Activated T-cell treated with anti-CD3 and anti-CD28 coated beads for 1 hour (primary cell): ENCODE measurements around the gene RALGAPA2.

Experiments used
- DNase-seq: peaks from one replicate; pipeline ENCODE4 v3.0.0-alpha.2; 2020; ENCODE audit warnings: low read depth

Gene RALGAPA2

GRCh38 chr20:20432618-20433286 is 279.7 kb downstream of the RALGAPA2 start:
- no peak for DNase-seq

GRCh38 chr20:20430066-20430465 is 282.4 kb downstream of the RALGAPA2 start:
- DNase-seq = no peak

- DNase-seq = no peak
Measured at GRCh38 chr20:20428067-20428466, 284.4 kb downstream of the RALGAPA2 start.

- DNase-seq = no peak
Measured at GRCh38 chr20:20427227-20427864, 285.1 kb downstream of the RALGAPA2 start.

- DNase-seq = no peak
Measured at GRCh38 chr20:20426655-20426907, 285.9 kb downstream of the RALGAPA2 start.

GRCh38 chr20:20425823-20426654 is 286.4 kb downstream of the RALGAPA2 start:
- no peak for DNase-seq

GRCh38 chr20:20423117-20423516 is 289.3 kb downstream of the RALGAPA2 start:
- DNase-seq = no peak

- no peak for DNase-seq
Measured at GRCh38 chr20:20417876-20418676, 294.4 kb downstream of the RALGAPA2 start.

- no peak for DNase-seq
Measured at GRCh38 chr20:20415321-20415720, 297.1 kb downstream of the RALGAPA2 start.

GRCh38 chr20:20414640-20415220 is 297.7 kb downstream of the RALGAPA2 start:
- DNase-seq = no peak

GRCh38 chr20:20413810-20414281 is 298.6 kb downstream of the RALGAPA2 start:
- no peak for DNase-seq

GRCh38 chr20:20412750-20413149 is 299.7 kb downstream of the RALGAPA2 start:
- DNase-seq = no peak

- DNase-seq = no peak
Measured at GRCh38 chr20:20411836-20412235, 300.6 kb downstream of the RALGAPA2 start.

- DNase-seq = no peak
Measured at GRCh38 chr20:20411402-20411801, 301.0 kb downstream of the RALGAPA2 start.

- DNase-seq = no peak
Measured at GRCh38 chr20:20410678-20411077, 301.8 kb downstream of the RALGAPA2 start.

GRCh38 chr20:20409331-20409730 is 303.1 kb downstream of the RALGAPA2 start:
- DNase-seq = no peak

GRCh38 chr20:20407891-20408805 is 304.3 kb downstream of the RALGAPA2 start:
- no peak for DNase-seq

- no peak for DNase-seq
Measured at GRCh38 chr20:20406306-20406705, 306.1 kb downstream of the RALGAPA2 start.

- DNase-seq = no peak
Measured at GRCh38 chr20:20405623-20406022, 306.8 kb downstream of the RALGAPA2 start.

- DNase-seq = no peak
Measured at GRCh38 chr20:20404633-20405032, 307.8 kb downstream of the RALGAPA2 start.

GRCh38 chr20:20401991-20402390 is 310.5 kb downstream of the RALGAPA2 start:
- DNase-seq = no peak
